Adipose tissue (tissue), 3 donors: Measurements from ENCODE around the gene IGFBP2. TPM values are rescaled to one million over a fixed set of nuclear protein-coding genes. Genes with fewer than 3 reads are reported as not detected.

Experiments used
- H3K27ac ChIP-seq: one replicate; pipeline ENCODE4 v1.5.1; 2013; ENCODE audit warnings: low read depth, low read length
- WGBS, 3 donors: extraction: QIAGEN DNeasy Blood & Tissue Kit; methylation state at CpG; one replicate each; pipeline ENCODE4 v1.1.7; 2013; 5-methylcytosine and 5-hydroxymethylcytosine counted together
- polyA plus RNA-seq, 3 donors: library from polyadenylated mRNA; stranded (reverse); fragments of 200-250 nt; gene quantifications; one replicate each; pipeline ENCODE4 v1.2.3, GENCODE V29; 2013
- donor health status: healthy with polysubstance abuse.
- donor health status: Bipolar disorder and iron deficiency.
- donor health status: healthy.

IGFBP2 gene
- polyA plus RNA-seq, 3 donors: 73.9 to 428 (median 93.2) TPM

- WGBS, 3 donors: 49 to 65% (median 53%) methylated on average over 8 of the region's 8 CpGs
- no peak overlapping the region for H3K27ac ChIP-seq
Observed at GRCh38 chr2:216713691-216714336, 80.6 kb downstream of the IGFBP2 start.

Other genes starting within 250 kb of the IGFBP2 start
- gene SMARCAL1, start 220.9 kb upstream of the IGFBP2 start, polyA plus RNA-seq: 1 to 10 TPM; 6.7 to 7.5 (median 6.8) TPM
- gene RPL37A, start 134.6 kb upstream of the IGFBP2 start, polyA plus RNA-seq: 1,000 to 10,000 TPM; 3,477 to 6,740 (median 6,275) TPM
- 100 to 1,000 TPM in 2 of 3 donors, 10 to 100 TPM in 1; 36.1 to 716 (median 172) TPM for gene IGFBP5, start 62.1 kb downstream of the IGFBP2 start, polyA plus RNA-seq
- not detected for gene TNP1, start 226.6 kb downstream of the IGFBP2 start, polyA plus RNA-seq